HepG2 (cell line): ENCODE results near the gene SELPLG.
"Not testable (repeated sequence)": the region's sequence is repeated elsewhere in the genome, so short reads cannot be mapped to it uniquely, and the experiment has no call there.

Experiments
- BRD4 ChIP-seq: sonication (generic); formaldehyde crosslinking; IDR thresholded peaks from 2 replicates; pipeline ENCODE4 v1.4.0; 2020; ENCODE audit warnings: missing genetic modification reagents
- CCAR2 ChIP-seq: fragments of 200-400 bp; formaldehyde crosslinking; optimal IDR thresholded peaks from 2 replicates; pipeline ENCODE3; 2018; ENCODE audit warnings: low read depth, mild to moderate bottlenecking, low read length, moderate library complexity
- CTCF ChIP-seq: sonication (generic); formaldehyde crosslinking; IDR thresholded peaks from 2 replicates; pipeline ENCODE4 v1.5.0; 2020; ENCODE audit warnings: mild to moderate bottlenecking, missing genetic modification reagents, moderate library complexity
- DPF2 ChIP-seq: sonication (generic); formaldehyde crosslinking; IDR thresholded peaks from 2 replicates; pipeline ENCODE4 v1.4.0; 2020; ENCODE audit warnings: mild to moderate bottlenecking, low read depth, missing genetic modification reagents, borderline replicate concordance
- HDAC2 ChIP-seq: sonication (generic); formaldehyde crosslinking; IDR thresholded peaks from 2 replicates; pipeline ENCODE4 v1.4.0; 2020; ENCODE audit warnings: missing genetic modification reagents
- JUN ChIP-seq: sonication (generic); formaldehyde crosslinking; IDR thresholded peaks from 2 replicates; pipeline ENCODE4 v1.4.0; 2020; ENCODE audit warnings: mild to moderate bottlenecking, missing genetic modification reagents
- MYNN ChIP-seq: sonication (generic); formaldehyde crosslinking; IDR thresholded peaks from 2 replicates; pipeline ENCODE4 v1.4.0; 2020; ENCODE audit warnings: mild to moderate bottlenecking, low read depth, missing genetic modification reagents
- POLR2AphosphoS5 ChIP-seq: IDR thresholded peaks from 2 replicates; pipeline ENCODE4 v1.6.1; 2012; ENCODE audit warnings: low read depth, low read length
- SMAD1 ChIP-seq: sonication (generic); formaldehyde crosslinking; IDR thresholded peaks from 2 replicates; pipeline ENCODE4 v1.4.0; 2020; ENCODE audit warnings: missing genetic modification reagents, low read depth, mild to moderate bottlenecking, borderline replicate concordance
- SP5 ChIP-seq: IDR thresholded peaks from 2 replicates; pipeline ENCODE4 v1.6.1; 2016; ENCODE audit warnings: low read depth, borderline replicate concordance
- ZFP82 ChIP-seq: sonication (generic); formaldehyde crosslinking; IDR thresholded peaks from 2 replicates; pipeline ENCODE4 v1.5.1; 2020; ENCODE audit warnings: mild to moderate bottlenecking, missing genetic modification reagents, borderline replicate concordance
- ZSCAN20 ChIP-seq: sonication (generic); formaldehyde crosslinking; IDR thresholded peaks from 2 replicates; pipeline ENCODE4 v1.4.0; 2020; ENCODE audit warnings: missing genetic modification reagents, mild to moderate bottlenecking, borderline replicate concordance

GRCh38 chr12:108655812-108656175 is 22.1 kb upstream of the SELPLG start:
- not testable (repeated sequence) for TF ChIP-seq POLR2AphosphoS5; HDAC2 (CRISPR knock-in tag); SP5; BRD4; DPF2; CTCF; ZFP82 (CRISPR knock-in tag); MYNN (CRISPR knock-in tag); SMAD1; CCAR2; JUN; ZSCAN20 (CRISPR knock-in tag)
